Smooth muscle cell (in vitro differentiated cells): ENCODE data around the gene KRT17. TPM values are rescaled to one million over a fixed set of nuclear protein-coding genes. Genes with fewer than 3 reads are reported as not detected.

Experiments used
- DNase-seq: peaks from one replicate; lab custom pipeline; 2025; ENCODE audit not compliant: unreplicated experiment; lab: John Stamatoyannopoulos, UW
- H2AFZ ChIP-seq: fragments of 200-600 bp; sonication (generic); 2 replicates; pipeline ENCODE4 v1.6.0; 2016; ENCODE audit warnings: antibody characterized with exemption, low read depth, mild to moderate bottlenecking
- H3F3A ChIP-seq: fragments of 200-600 bp; sonication (generic); 2 replicates; pipeline ENCODE4 v1.6.0; 2017; ENCODE audit warnings: antibody characterized with exemption, low read depth
- H3K27ac ChIP-seq: fragments of 200-600 bp; sonication (generic); 2 replicates; pipeline ENCODE4 v1.5.1; 2016; ENCODE audit warnings: low read depth, mild to moderate bottlenecking
- H3K27me3 ChIP-seq: fragments of 200-600 bp; sonication (generic); 2 replicates; pipeline ENCODE4 v1.6.1; 2016; ENCODE audit warnings: low read depth, mild to moderate bottlenecking
- H3K36me3 ChIP-seq: fragments of 200-600 bp; sonication (generic); 2 replicates; pipeline ENCODE4 v1.5.1; 2016; ENCODE audit warnings: low read depth
- H3K4me1 ChIP-seq: fragments of 200-600 bp; sonication (generic); 2 replicates; pipeline ENCODE4 v1.5.1; 2016; ENCODE audit warnings: low read depth
- H3K4me2 ChIP-seq: fragments of 200-600 bp; sonication (generic); 2 replicates; pipeline ENCODE4 v1.6.0; 2016; ENCODE audit warnings: mild to moderate bottlenecking
- H3K4me3 ChIP-seq: fragments of 200-600 bp; sonication (generic); 2 replicates; pipeline ENCODE4 v1.5.1; 2016; ENCODE audit warnings: mild to moderate bottlenecking
- H3K79me2 ChIP-seq: fragments of 200-600 bp; sonication (generic); 2 replicates; pipeline ENCODE4 v1.6.0; 2016; ENCODE audit warnings: low read depth, mild to moderate bottlenecking
- H3K9ac ChIP-seq: fragments of 200-600 bp; sonication (generic); 2 replicates; pipeline ENCODE4 v1.6.0; 2016; ENCODE audit warnings: low read depth
- H3K9me3 ChIP-seq: fragments of 200-600 bp; sonication (generic); replicated peaks from 2 replicates; pipeline ENCODE4 v1.5.1; 2016; ENCODE audit warnings: low read depth
- H4K20me1 ChIP-seq: fragments of 200-600 bp; sonication (generic); 2 replicates; pipeline ENCODE4 v1.6.0; 2016; ENCODE audit warnings: low read depth
- WGBS: methylation state at CpG from one replicate; pipeline ENCODE4 v1.1.7; 2016; ENCODE audit warnings: low lambda C conversion rate; 5-methylcytosine and 5-hydroxymethylcytosine counted together
- polyA plus RNA-seq: library from polyadenylated mRNA; unstranded; fragments of >200 nt; fragmentation: Nextera tagmentation; extraction: Ambion mirVana; gene quantifications from 2 replicates; pipeline ENCODE4 v1.2.1, GENCODE V29; 2016
- total RNA-seq: library from RNA; depleted of rRNA; stranded (reverse); fragments of >200 nt; gene quantifications from 2 replicates; pipeline ENCODE4 v1.2.3, GENCODE V29; 2014
- TF ChIP-seq, protein P1 (sequence below): fragments of 200-600 bp; sonication (generic); IDR thresholded peaks from 2 replicates; pipeline ENCODE4 v1.5.1; 2017; ENCODE audit warnings: borderline replicate concordance, mild to moderate bottlenecking, antibody characterized with exemption; ENCODE audit not compliant: insufficient read depth, poor library complexity, severe bottlenecking

Gene KRT17
- total and polyA plus RNA-seq, 2 experiments from 2014 or later = 869 to 1,591 TPM

DNA sequence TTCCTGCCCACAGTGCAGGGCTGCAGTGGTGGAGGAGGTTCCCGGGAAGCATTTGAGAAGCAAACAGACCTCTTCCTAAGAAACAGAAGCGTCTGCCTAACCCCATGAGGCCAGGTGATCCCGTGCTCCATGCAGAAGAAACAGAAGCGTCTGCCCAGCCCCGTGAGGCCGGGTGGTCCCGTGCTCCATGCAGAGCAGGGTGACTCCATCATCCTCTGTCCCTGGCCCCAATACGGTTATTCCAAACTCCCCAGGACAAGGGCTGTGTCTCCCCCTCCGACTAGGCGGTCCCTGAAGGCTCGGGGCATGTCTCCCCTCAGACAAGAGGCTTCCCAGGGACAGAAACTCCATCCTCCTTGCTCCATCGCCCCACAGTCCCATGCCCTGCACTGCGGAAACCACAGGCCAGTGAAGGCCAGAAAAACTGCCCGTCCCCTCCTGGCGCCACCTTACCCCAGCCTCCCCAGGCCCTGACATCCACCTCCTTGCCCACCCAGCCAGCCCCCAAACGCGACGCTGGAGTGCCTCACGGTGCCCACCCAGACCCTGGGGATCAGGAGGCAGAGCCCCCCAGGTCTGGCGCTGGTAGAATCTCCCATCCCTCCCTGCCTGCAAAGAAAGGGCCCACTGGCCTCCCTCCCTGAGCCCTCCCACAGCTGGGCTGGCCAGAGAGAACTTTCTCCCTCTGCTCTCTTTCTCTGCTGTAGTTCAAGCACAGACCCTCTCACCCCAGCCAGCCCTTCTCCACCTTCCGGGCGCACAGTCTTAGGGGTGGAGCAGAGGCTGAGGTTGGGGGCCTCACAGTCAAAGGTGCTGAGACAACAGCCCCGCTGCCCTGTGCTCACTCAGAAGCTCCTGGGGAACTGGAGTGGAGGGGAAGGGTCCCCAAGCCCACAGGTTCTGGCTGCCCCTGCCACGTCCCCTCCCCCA lies 30.6 kb upstream of the KRT17 start:
- no peaks in the 10 kb centered on the region for H4K20me1 ChIP-seq
- peak overlapping the region; percentile 87 for H3K27ac ChIP-seq
- H3K79me2 ChIP-seq = no peaks in the 10 kb centered on the region
- WGBS = 92% methylated on average over 24 of the region's 24 CpGs
- no peak overlapping the region for H3K4me3 ChIP-seq
- TF ChIP-seq, protein P1, sequence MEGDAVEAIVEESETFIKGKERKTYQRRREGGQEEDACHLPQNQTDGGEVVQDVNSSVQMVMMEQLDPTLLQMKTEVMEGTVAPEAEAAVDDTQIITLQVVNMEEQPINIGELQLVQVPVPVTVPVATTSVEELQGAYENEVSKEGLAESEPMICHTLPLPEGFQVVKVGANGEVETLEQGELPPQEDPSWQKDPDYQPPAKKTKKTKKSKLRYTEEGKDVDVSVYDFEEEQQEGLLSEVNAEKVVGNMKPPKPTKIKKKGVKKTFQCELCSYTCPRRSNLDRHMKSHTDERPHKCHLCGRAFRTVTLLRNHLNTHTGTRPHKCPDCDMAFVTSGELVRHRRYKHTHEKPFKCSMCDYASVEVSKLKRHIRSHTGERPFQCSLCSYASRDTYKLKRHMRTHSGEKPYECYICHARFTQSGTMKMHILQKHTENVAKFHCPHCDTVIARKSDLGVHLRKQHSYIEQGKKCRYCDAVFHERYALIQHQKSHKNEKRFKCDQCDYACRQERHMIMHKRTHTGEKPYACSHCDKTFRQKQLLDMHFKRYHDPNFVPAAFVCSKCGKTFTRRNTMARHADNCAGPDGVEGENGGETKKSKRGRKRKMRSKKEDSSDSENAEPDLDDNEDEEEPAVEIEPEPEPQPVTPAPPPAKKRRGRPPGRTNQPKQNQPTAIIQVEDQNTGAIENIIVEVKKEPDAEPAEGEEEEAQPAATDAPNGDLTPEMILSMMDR = no peak
- peaks cover 10% of the 10 kb centered on the region for H3K4me1 ChIP-seq
- H3K9ac ChIP-seq = peak overlapping the region; percentile 62
- H3K4me2 ChIP-seq = no peak overlapping the region
- no peak for DNase-seq
- no peaks in the 10 kb centered on the region for H3K36me3 ChIP-seq
- H3F3A ChIP-seq = no peaks in the 10 kb centered on the region
- H3K9me3 ChIP-seq = no peaks in the 10 kb centered on the region
- H3K27me3 ChIP-seq = no peaks in the 10 kb centered on the region
- no peak overlapping the region for H2AFZ ChIP-seq

DNA sequence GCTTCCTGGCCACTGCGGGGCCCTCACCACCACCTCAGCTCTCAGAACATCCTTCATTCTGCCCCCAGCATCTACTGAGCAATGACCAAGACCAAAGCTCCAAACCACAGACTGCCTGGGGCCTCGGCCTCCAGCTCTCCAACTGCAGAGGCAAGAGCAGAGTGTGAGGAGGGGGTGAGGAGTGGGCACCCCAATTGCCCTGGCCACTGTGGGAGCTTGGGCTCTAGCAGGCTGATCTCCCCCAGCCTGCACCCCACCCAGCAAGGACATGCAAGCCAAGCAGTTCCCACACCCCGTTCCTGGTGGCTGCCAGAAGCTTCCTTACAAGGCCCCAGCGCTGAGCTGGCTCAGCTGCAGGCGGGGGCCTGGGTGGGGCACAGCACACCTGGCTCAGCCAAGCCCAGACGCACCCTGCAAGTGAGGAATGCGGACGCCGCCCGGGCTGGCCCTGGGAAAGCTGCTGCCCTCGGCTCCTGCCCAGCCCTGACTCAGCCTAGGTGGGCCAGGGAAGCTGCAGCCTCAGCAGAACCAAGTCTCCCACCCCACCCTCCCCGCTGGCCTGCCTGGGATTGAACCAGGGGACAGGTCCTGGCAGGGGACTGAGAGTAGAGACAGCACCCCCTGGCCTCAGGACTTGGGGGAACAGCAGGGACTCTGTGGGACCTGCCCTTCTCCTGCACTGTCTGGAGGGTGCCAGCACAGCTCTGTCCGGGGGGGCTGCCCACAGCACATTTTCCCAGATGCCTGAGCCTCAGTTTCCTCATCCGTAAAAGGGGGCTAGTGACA lies 29.7 kb upstream of the KRT17 start:
- H3K4me2 ChIP-seq = no peak overlapping the region
- H3K4me3 ChIP-seq = no peak overlapping the region
- H3K27ac ChIP-seq = peak overlapping the region; percentile 87
- H4K20me1 ChIP-seq = no peaks in the 10 kb centered on the region
- no peaks in the 10 kb centered on the region for H3F3A ChIP-seq
- no peak for DNase-seq
- no peaks in the 10 kb centered on the region for H3K9me3 ChIP-seq
- no peaks in the 10 kb centered on the region for H3K79me2 ChIP-seq
- H2AFZ ChIP-seq = no peak overlapping the region
- WGBS = 84% methylated on average over 14 of the region's 14 CpGs
- H3K9ac ChIP-seq = no peak overlapping the region
- no peaks in the 10 kb centered on the region for H3K27me3 ChIP-seq
- H3K36me3 ChIP-seq = no peaks in the 10 kb centered on the region
- TF ChIP-seq, protein P1 = no peak
- H3K4me1 ChIP-seq = peaks cover 10% of the 10 kb centered on the region

DNA sequence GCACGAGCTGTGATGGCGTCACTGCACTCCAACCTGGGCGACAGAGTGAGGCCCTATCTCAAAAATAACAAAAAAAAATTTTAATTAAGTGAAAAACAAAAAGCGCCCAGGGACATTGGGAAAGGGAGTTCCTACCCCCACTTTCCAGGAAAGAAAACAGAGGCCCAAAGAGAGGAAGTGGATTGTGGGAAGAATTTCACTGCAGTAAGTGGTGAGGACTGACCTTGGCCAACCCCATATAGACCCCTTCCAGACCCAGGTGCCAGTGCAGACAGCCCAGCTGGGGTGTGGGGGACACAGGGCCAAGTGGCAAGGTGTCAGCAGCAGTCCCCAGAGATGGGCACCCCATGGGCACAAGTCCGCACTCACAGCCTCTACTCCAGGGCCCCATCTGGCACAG lies 29.0 kb upstream of the KRT17 start:
- DNase-seq = no peak
- Histone ChIP-seq H2AFZ (no peak overlapping the region), H3K79me2 (no peaks in the 10 kb centered on the region), H3K36me3 (no peaks in the 10 kb centered on the region), H3K27ac (peak overlapping the region; percentile 87), H3K4me1 (peaks cover 10% of the 10 kb centered on the region), H3K9me3 (no peaks in the 10 kb centered on the region), H3K9ac (no peak overlapping the region), H3K4me3 (no peak overlapping the region), H3K4me2 (no peak overlapping the region), H3K27me3 (no peaks in the 10 kb centered on the region), H3F3A (no peaks in the 10 kb centered on the region), H4K20me1 (no peaks in the 10 kb centered on the region)
- WGBS = 91% methylated on average over 5 of the region's 5 CpGs
- TF ChIP-seq, protein P1 = no peak
